Natural killer cell (primary cell): ENCODE results near the gene CMBL. TPM values are rescaled to one million over a fixed set of nuclear protein-coding genes. Genes with fewer than 3 reads are reported as not detected.

Source experiments
- ATAC-seq, 3 donors: fragments of 150-1000 bp in 2 of 3; fragments of 200-7000 bp in 1 of 3; cut with Tn5 transposase; 1 replicate in 1 of 3; 2 replicates in 2 of 3; pipeline ENCODE4 v1.10.0; 2021; ENCODE audit warnings: mild to moderate bottlenecking in 2 of 3, moderate library complexity in 2 of 3
- DNase-seq, 2 donors: peaks; one replicate each; pipeline versions ENCODE4 v3.0.0 to v3.0.0-alpha.2; 2013 to 2021; ENCODE audit warnings: mixed read lengths in 1 of 2
- H3K27ac ChIP-seq: one replicate; pipeline ENCODE4 v1.5.1; 2013; ENCODE audit warnings: mild to moderate bottlenecking, low read length
- H3K27me3 ChIP-seq: one replicate; pipeline ENCODE4 v1.6.1; 2013; ENCODE audit warnings: low read length; ENCODE audit not compliant: control insufficient read depth, insufficient read depth
- H3K36me3 ChIP-seq: one replicate; pipeline ENCODE4 v1.6.1; 2013; ENCODE audit warnings: low read length; ENCODE audit not compliant: control insufficient read depth, insufficient read depth
- H3K4me1 ChIP-seq: one replicate; pipeline ENCODE4 v1.6.1; 2013; ENCODE audit warnings: low read length; ENCODE audit not compliant: control insufficient read depth, insufficient read depth
- H3K4me3 ChIP-seq: one replicate; pipeline ENCODE4 v1.5.1; 2013; ENCODE audit warnings: low read length
- H3K9me3 ChIP-seq: one replicate; pipeline ENCODE4 v1.6.1; 2013; ENCODE audit warnings: low read length; ENCODE audit not compliant: control insufficient read depth, insufficient read depth
- H3K27ac Mint-ChIP-seq, 2 donors: one replicate each; pipeline ENCODE4 v1.8.0; 2022; ENCODE audit warnings: mild to moderate bottlenecking in 2 of 2, mixed read lengths in 2 of 2, moderate library complexity in 1 of 2
- H3K27me3 Mint-ChIP-seq, 2 donors: one replicate each; pipeline ENCODE4 v1.8.0; 2022; ENCODE audit warnings: low read depth in 2 of 2, mixed read lengths in 2 of 2
- H3K36me3 Mint-ChIP-seq: one replicate; pipeline ENCODE4 v1.8.0; 2022; ENCODE audit warnings: mixed read lengths
- H3K4me1 Mint-ChIP-seq, 2 donors: one replicate each; pipeline ENCODE4 v1.8.0; 2022; ENCODE audit warnings: mixed read lengths in 2 of 2
- H3K4me3 Mint-ChIP-seq: one replicate; pipeline ENCODE4 v1.8.0; 2022; ENCODE audit warnings: mild to moderate bottlenecking, moderate library complexity, mixed read lengths
- H3K9me3 Mint-ChIP-seq, 2 donors: one replicate each; pipeline ENCODE4 v1.8.0; 2022; ENCODE audit warnings: mixed read lengths in 2 of 2
- CTCF ChIP-seq: fragments of 200-600 bp; IDR thresholded peaks from one replicate; pipeline ENCODE4 v1.8.0; 2022; ENCODE audit warnings: antibody characterized with exemption
- WGBS: methylation state at CpG from one replicate; pipeline ENCODE4 v1.1.7; 2013; ENCODE audit warnings: missing lambda C conversion rate; ENCODE audit not compliant: insufficient coverage; 5-methylcytosine and 5-hydroxymethylcytosine counted together
- intact Hi-C: fragments of 100-400 bp; cut with micrococcal nuclease; formaldehyde crosslinking; loops from one replicate; pipeline ENCODE4 v1.14.2; 2022
- total RNA-seq, 4 donors: library from RNA; stranded (reverse); fragments of 120-200 nt in 1 of 4; gene quantifications; one replicate each; pipeline versions ENCODE4 v1.2.3 to v1.2.4, GENCODE V29; 2013 to 2022

The CMBL gene
- total RNA-seq, 3 donors from 2014 or later (not counting 1 experiment from before 2014, with no cell fraction given) = 0.45 to 1.0 TPM; not detected in 1

GRCh38 chr5:10297646-10298204, 10.0 kb downstream of the CMBL start:
- 91% methylated on average over 13 of the region's 14 CpGs for WGBS

GRCh38 chr5:10295619-10296326, 11.9 kb downstream of the CMBL start:
- H3K9me3 Mint-ChIP-seq = no peaks in the 10 kb centered on the region
- no peak overlapping the region for H3K27ac ChIP-seq
- H3K9me3 ChIP-seq = no peaks in the 10 kb centered on the region
- H3K27me3 Mint-ChIP-seq = peaks cover 11 to 20% of the 10 kb centered on the region in 2 donors
- ATAC-seq = no peak
- TF ChIP-seq CTCF = no peak
- no peaks in the 10 kb centered on the region for H3K27me3 ChIP-seq
- H3K36me3 ChIP-seq = no peaks in the 10 kb centered on the region
- intact Hi-C loops = no loop called here
- DNase-seq = no peak
- no peak overlapping the region for H3K4me3 ChIP-seq
- no peak overlapping the region for H3K27ac Mint-ChIP-seq
- no peaks in the 10 kb centered on the region for H3K36me3 Mint-ChIP-seq
- no peak overlapping the region for H3K4me3 Mint-ChIP-seq
- H3K4me1 ChIP-seq = no peaks in the 10 kb centered on the region
- 89% methylated on average over 5 of the region's 8 CpGs for WGBS
- no peaks in the 10 kb centered on the region for H3K4me1 Mint-ChIP-seq

More at GRCh38 chr5:10297646-10298204, 10.0 kb downstream of the CMBL start:
- no peaks in the 10 kb centered on the region for H3K4me1 Mint-ChIP-seq
- peaks cover 11 to 20% of the 10 kb centered on the region in 2 donors for H3K27me3 Mint-ChIP-seq
- H3K4me3 Mint-ChIP-seq = no peak overlapping the region
- no peaks in the 10 kb centered on the region for H3K36me3 Mint-ChIP-seq
- Histone ChIP-seq H3K27ac (no peak overlapping the region), H3K4me1 (no peaks in the 10 kb centered on the region), H3K27me3 (no peaks in the 10 kb centered on the region), H3K4me3 (no peak overlapping the region), H3K9me3 (no peaks in the 10 kb centered on the region), H3K36me3 (no peaks in the 10 kb centered on the region)
- no peak for DNase-seq
- no peaks in the 10 kb centered on the region for H3K9me3 Mint-ChIP-seq
- ATAC-seq = no peak
- no peak overlapping the region for H3K27ac Mint-ChIP-seq
- intact Hi-C loops = no loop called here
- no peak for TF ChIP-seq CTCF

GRCh38 chr5:10293907-10294662, 13.6 kb downstream of the CMBL start:
- intact Hi-C loops = no loop called here
- Mint-ChIP-seq H3K27ac (no peak overlapping the region), H3K4me1 (no peaks in the 10 kb centered on the region), H3K4me3 (no peak overlapping the region), H3K36me3 (no peaks in the 10 kb centered on the region), H3K9me3 (no peaks in the 10 kb centered on the region), H3K27me3 (peaks cover 11 to 20% of the 10 kb centered on the region in 2 donors)
- Histone ChIP-seq H3K36me3 (no peaks in the 10 kb centered on the region), H3K27me3 (no peaks in the 10 kb centered on the region), H3K27ac (no peak overlapping the region), H3K4me3 (no peak overlapping the region), H3K4me1 (no peaks in the 10 kb centered on the region), H3K9me3 (no peaks in the 10 kb centered on the region)
- no peak for DNase-seq
- TF ChIP-seq CTCF = no peak
- ATAC-seq = no peak
- WGBS = 80% methylated on average over 3 of the region's 3 CpGs
